ENCODE data around the gene BTBD1. TPM values are rescaled to one million over a fixed set of nuclear protein-coding genes. Genes with fewer than 3 reads are reported as not detected.

BTBD1 gene
- total RNA-seq, 4 donors from 2014 or later: 229 to 408 (median 342) TPM

- TF ChIP-seq POLR2A (IDR thresholded peaks at IDR 0.05): no peak
- no peak for TF ChIP-seq CTCF (IDR thresholded peaks at IDR 0.05 in 4 of 5, conservative IDR thresholded peaks at IDR 0.05 in 1 of 5)
- no peaks in the 10 kb centered on the region for H3K9me3 ChIP-seq
- H3K4me3 ChIP-seq: no peak overlapping the region
- in situ Hi-C loops (cut with MboI; ENCODE audit: low sequenced_read_pairs in 4 of 4) (no loop called here), intact Hi-C loops (cut with DNase I; ENCODE audit: low total_unique reads) (no loop called here)
- H3K36me3 ChIP-seq: no peaks in the 10 kb centered on the region
- peaks cover 0 to 7% of the 10 kb centered on the region in 2 donors for H3K4me1 ChIP-seq
- no peak for DNase-seq
- no peak overlapping the region for H3K27ac ChIP-seq
- ATAC-seq: no peak
- H3K27me3 ChIP-seq: no peaks in the 10 kb centered on the region
These were observed 67.6 kb downstream of the BTBD1 start for GRCh38 chr15:82999426-82999825.

- intact Hi-C loops (cut with DNase I; ENCODE audit: low total_unique reads) (no loop called here), in situ Hi-C loops (cut with MboI; ENCODE audit: low sequenced_read_pairs in 4 of 4) (no loop called here)
- ATAC-seq (no peak), DNase-seq (no peak)
- no peaks in the 10 kb centered on the region for H3K27me3 ChIP-seq
- peaks cover 0 to under 1% of the 10 kb centered on the region in 2 donors for H3K36me3 ChIP-seq
- TF ChIP-seq POLR2A (IDR thresholded peaks at IDR 0.05) (no peak), CTCF (IDR thresholded peaks at IDR 0.05 in 4 of 5, conservative IDR thresholded peaks at IDR 0.05 in 1 of 5) (no peak)
- H3K9me3 ChIP-seq: no peaks in the 10 kb centered on the region
- H3K27ac ChIP-seq: no peak overlapping the region
- H3K4me3 ChIP-seq: no peak overlapping the region
- H3K4me1 ChIP-seq: peaks cover 0 to 7% of the 10 kb centered on the region in 2 donors
These were observed 71.1 kb downstream of the BTBD1 start for GRCh38 chr15:82995938-82996337.

GRCh38 chr15:82995076-82995475 is 72.0 kb downstream of the BTBD1 start:
- Histone ChIP-seq H3K4me3 (no peak overlapping the region), H3K27ac (no peak overlapping the region), H3K27me3 (no peaks in the 10 kb centered on the region), H3K36me3 (peaks cover 0 to 5% of the 10 kb centered on the region in 2 donors), H3K4me1 (peaks cover 0 to 5% of the 10 kb centered on the region in 2 donors), H3K9me3 (no peaks in the 10 kb centered on the region)
- DNase-seq (no peak), ATAC-seq (no peak)
- in situ Hi-C loops (cut with MboI; ENCODE audit: low sequenced_read_pairs in 4 of 4) (no loop called here), intact Hi-C loops (cut with DNase I; ENCODE audit: low total_unique reads) (no loop called here)
- TF ChIP-seq POLR2A (IDR thresholded peaks at IDR 0.05) (no peak), CTCF (IDR thresholded peaks at IDR 0.05 in 4 of 5, conservative IDR thresholded peaks at IDR 0.05 in 1 of 5) (no peak)

GRCh38 chr15:82993144-82993543 is 73.9 kb downstream of the BTBD1 start:
- ATAC-seq (no peak), DNase-seq (no peak)
- H3K4me1 ChIP-seq: no peaks in the 10 kb centered on the region
- no peaks in the 10 kb centered on the region for H3K9me3 ChIP-seq
- peaks cover 0 to 20% of the 10 kb centered on the region in 2 donors for H3K36me3 ChIP-seq
- no peaks in the 10 kb centered on the region for H3K27me3 ChIP-seq
- in situ Hi-C loops (cut with MboI; ENCODE audit: low sequenced_read_pairs in 4 of 4) (no loop called here), intact Hi-C loops (cut with DNase I; ENCODE audit: low total_unique reads) (no loop called here)
- H3K27ac ChIP-seq: no peak overlapping the region
- H3K4me3 ChIP-seq: no peak overlapping the region
- no peak for TF ChIP-seq POLR2A (IDR thresholded peaks at IDR 0.05)
- TF ChIP-seq CTCF (IDR thresholded peaks at IDR 0.05 in 4 of 5, conservative IDR thresholded peaks at IDR 0.05 in 1 of 5): no peak

- H3K27ac ChIP-seq: no peak overlapping the region
- peaks cover under 1 to 1% of the 10 kb centered on the region in 2 donors for H3K4me1 ChIP-seq
- no peak for ATAC-seq
- intact Hi-C loops (cut with DNase I; ENCODE audit: low total_unique reads): no loop called here
- no peak overlapping the region for H3K4me3 ChIP-seq
- no peak for DNase-seq
- H3K36me3 ChIP-seq: peaks cover 0 to 26% of the 10 kb centered on the region in 2 donors
- in situ Hi-C loops (cut with MboI; ENCODE audit: low sequenced_read_pairs in 4 of 4): no loop called here
- no peaks in the 10 kb centered on the region for H3K27me3 ChIP-seq
- no peaks in the 10 kb centered on the region for H3K9me3 ChIP-seq
- no peak for TF ChIP-seq CTCF (IDR thresholded peaks at IDR 0.05 in 4 of 5, conservative IDR thresholded peaks at IDR 0.05 in 1 of 5)
- no peak for TF ChIP-seq POLR2A (IDR thresholded peaks at IDR 0.05)
These were observed 74.5 kb downstream of the BTBD1 start for GRCh38 chr15:82992436-82992998.
